Breast epithelium (tissue), 3 donors: ENCODE measurements around the gene DNAH7.

Experiments used
- CTCF ChIP-seq, 3 donors: fragments of 450-650 bp; IDR thresholded peaks; one replicate each; pipeline ENCODE4 v1.5.1; 2016 to 2017; ENCODE audit warnings: antibody characterized with exemption in 3 of 3, mild to moderate bottlenecking in 3 of 3, moderate library complexity in 3 of 3
- POLR2A ChIP-seq: fragments of 450-650 bp; IDR thresholded peaks from one replicate; pipeline ENCODE4 v1.6.1; 2016; ENCODE audit warnings: antibody characterized with exemption, mild to moderate bottlenecking, moderate library complexity
- POLR2AphosphoS5 ChIP-seq, 3 donors: sonication (generic); formaldehyde crosslinking; IDR thresholded peaks; one replicate each; pipeline ENCODE4 v1.6.1; 2017; ENCODE audit warnings: antibody characterized with exemption in 3 of 3

GRCh38 chr2:195903956-195904355, 164.7 kb downstream of the DNAH7 start:
- TF ChIP-seq CTCF (IDR thresholded peaks at IDR 0.05) (no peak), POLR2AphosphoS5 (IDR thresholded peaks at IDR 0.05) (no peak), POLR2A (no peak)
